ENCODE data around the gene FARP1. TPM values are rescaled to one million over a fixed set of nuclear protein-coding genes. Genes with fewer than 3 reads are reported as not detected.

The FARP1 gene
- total and polyA plus RNA-seq, 2 of the 13 experiments (the other 11 are each of a cell fraction or from before 2014, with no cell fraction given) = 70.6 to 126 TPM

DNA sequence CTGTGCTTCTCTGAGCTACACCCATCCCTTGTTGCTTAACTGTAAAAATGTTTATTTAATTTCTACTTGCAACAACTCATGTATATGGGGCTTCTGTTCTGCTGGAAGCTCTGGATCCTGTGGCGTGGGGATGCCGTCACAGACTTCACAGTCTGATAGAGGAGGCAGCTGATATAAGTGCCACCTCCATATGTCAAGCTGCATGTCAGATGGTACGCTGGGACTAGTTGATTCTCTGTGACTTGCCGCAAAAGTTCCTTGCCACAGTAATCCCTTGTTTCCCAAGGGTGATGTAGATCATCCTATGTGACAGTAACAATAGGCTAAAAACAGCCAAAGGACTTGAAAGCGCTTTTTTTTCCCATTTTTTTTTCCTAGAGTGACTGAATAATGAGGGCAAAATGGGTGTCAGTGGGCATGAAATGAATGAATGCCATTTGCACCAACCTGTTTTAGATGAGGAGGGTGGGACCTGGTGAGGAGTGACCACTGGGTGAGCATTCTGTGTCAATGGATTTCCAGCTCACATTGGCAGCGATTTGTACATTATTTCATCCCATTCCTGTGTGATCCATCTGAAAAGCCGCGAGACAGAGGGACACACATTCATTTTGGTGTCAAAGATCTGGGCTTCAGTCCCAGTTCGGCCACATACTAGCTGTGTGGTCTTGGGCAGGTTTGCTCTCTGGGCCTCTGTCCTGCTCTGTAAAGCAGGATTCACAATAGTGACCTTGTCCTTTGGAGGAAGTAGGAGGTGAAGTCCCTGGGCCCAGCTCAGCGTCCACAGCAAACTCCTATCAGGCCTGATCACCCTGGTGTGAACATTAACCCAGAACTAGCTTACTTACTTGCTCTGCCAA is 123.0 kb downstream of the FARP1 start (continued):
- TF ChIP-seq JUN (CRISPR knock-in tag; IDR thresholded peaks at IDR 0.05) (no peak), SP5 (CRISPR knock-in tag; IDR thresholded peaks at IDR 0.05; ENCODE audit: borderline replicate concordance, low read depth) (peak; percentile 97)

DNA sequence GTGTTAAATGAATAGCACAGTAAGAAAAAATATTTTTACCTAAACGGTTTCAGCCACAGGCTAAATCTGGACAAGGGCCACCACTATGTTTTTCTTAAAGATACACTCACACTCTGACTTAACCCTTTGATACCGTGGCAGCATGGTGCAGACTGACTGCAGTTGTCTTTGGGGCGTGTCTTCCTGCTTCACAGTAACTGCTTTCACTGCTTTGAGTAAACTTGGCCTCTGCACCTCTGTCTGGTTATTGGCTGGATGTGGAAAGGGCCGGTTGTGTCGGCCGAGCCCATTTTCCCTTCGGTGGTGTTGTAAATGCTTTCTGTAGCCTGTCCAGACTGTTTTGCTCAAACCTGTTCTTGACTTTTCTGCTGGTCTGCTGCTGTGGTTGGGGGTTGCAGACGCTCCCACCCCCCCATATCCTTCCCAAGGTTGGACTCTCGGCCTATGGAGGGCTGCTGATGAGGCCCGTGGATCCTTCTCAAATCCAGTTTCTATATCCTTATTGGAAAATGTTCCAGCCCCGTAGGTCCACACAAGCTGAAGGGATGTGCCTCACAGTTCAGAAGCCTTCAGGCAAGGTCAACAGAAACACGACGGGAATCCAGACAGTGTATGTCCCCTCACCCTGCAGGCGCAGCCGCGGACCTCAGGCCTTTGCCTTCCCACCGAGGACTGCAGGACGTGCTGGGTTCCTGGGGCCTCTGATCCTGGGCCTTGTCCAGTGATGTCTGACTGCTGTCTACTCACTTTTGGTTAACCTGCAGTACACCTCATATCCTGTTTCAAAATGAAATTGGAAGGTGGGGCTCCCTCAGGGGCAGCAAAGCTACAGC is 124.4 kb downstream of the FARP1 start:
- Histone ChIP-seq H3K4me2 (ENCODE audit: low read depth, low read length) (peak overlapping the region; percentile 86), H2AFZ (ENCODE audit: low read length) (no peak overlapping the region), H3K27ac (ENCODE audit: extremely low read length, insufficient read depth, low read length) (peak overlapping the region; percentile 80), H3K27me3 (ENCODE audit: control insufficient read depth in 1 of 2, insufficient read depth in 2 of 2, low read length in 2 of 2) (no peaks in the 10 kb centered on the region), H4K20me1 (ENCODE audit: insufficient read depth, low read length) (peaks cover 10% of the 10 kb centered on the region; the same call in 1 of the 2 replicates), H3K9me3 (ENCODE audit: low read length) (no peaks in the 10 kb centered on the region), H3K79me2 (ENCODE audit: insufficient read depth, low read length) (peaks cover 76% of the 10 kb centered on the region), H3K9ac (ENCODE audit: insufficient read depth, low read depth, low read length) (peak overlapping the region; percentile 64), H3K4me1 (ENCODE audit: insufficient read depth, low read length) (peaks cover 98% of the 10 kb centered on the region), H3K4me3 (replicated peaks in 1 of 3; ENCODE audit: insufficient read depth in 1 of 3, low read depth in 2 of 3, low read length in 3 of 3) (peak overlapping the region; percentile 35 to 65 (median 41)), H3K36me3 (replicated peaks in 1 of 2; ENCODE audit: control insufficient read depth in 1 of 2, insufficient read depth in 2 of 2, low read length in 2 of 2) (peaks cover 2 to 14% of the 10 kb centered on the region in 2 experiments; a peak in 2 of 5 replicates)
- peak; percentile 94 for DNase-seq (ENCODE audit: low spot score)
- ChIA-PET POLR2A (interaction anchor here (1.0 to 3.0 kb wide), 4 partner anchors 20 to 94 kb away, joined by 3 to 45 read pairs (median 3); no protein-coding TSS in a partner anchor), CTCF (ENCODE audit: low intra/inter-chr PET ratio, low total read pairs) (no interaction called here)
- peak; percentile 93 for FAIRE-seq
- TSS peak; percentile 60 for BruUV-seq (replicated peaks)
- in situ Hi-C loops (cut with HindIII; ENCODE audit: extremely low pct_ligation_motif_present, low pct_unique_long_range_greater_than_20kb) = no loop called here
- intact Hi-C loops (cut with micrococcal nuclease; ENCODE audit: unreplicated experiment) = loop anchor here (1.0 to 10.0 kb wide), 4 partner anchors 21 to 242 kb away; no protein-coding TSS in a partner anchor
- ATAC-seq = peak; percentile 76
- 4% methylated on average over 13 of the region's 18 CpGs for WGBS (ENCODE audit: low lambda C conversion rate)
- TF ChIP-seq ZSCAN21 (CRISPR knock-in tag; IDR thresholded peaks at IDR 0.05; ENCODE audit: borderline replicate concordance) (peak; percentile 34; the same call in 1 of the 2 replicates), ZNF703 (CRISPR knock-in tag; IDR thresholded peaks at IDR 0.05; ENCODE audit: borderline replicate concordance) (peak; percentile 86; the same call in 1 of the 2 replicates), ZNF781 (CRISPR knock-in tag; IDR thresholded peaks at IDR 0.05; ENCODE audit: borderline replicate concordance, not compliant biosample characterization) (peak; percentile 54), FOXA3 (CRISPR knock-in tag; IDR thresholded peaks at IDR 0.05) (peak; percentile 90), ZNF329 (CRISPR knock-in tag; IDR thresholded peaks at IDR 0.05; ENCODE audit: low read depth) (peak; percentile 72; the same call in 1 of the 2 replicates), ZNF484 (CRISPR knock-in tag; IDR thresholded peaks at IDR 0.05; ENCODE audit: borderline replicate concordance, low read depth) (no peak), ZNF260 (CRISPR knock-in tag; IDR thresholded peaks at IDR 0.05; ENCODE audit: borderline replicate concordance, low read depth) (no peak), HNRNPK (IDR thresholded peaks at IDR 0.05; ENCODE audit: low read depth, low read length, poor library complexity, severe bottlenecking) (no peak), HDAC1 (CRISPR knock-in tag; IDR thresholded peaks at IDR 0.05) (peak; percentile 57; the same call in 1 of the 2 replicates), POGZ (CRISPR knock-in tag; IDR thresholded peaks at IDR 0.05) (peak; percentile 70), ESRRA (CRISPR knock-in tag; IDR thresholded peaks at IDR 0.05; ENCODE audit: low read depth) (0 out of 2 replicates have a peak, but pooled peaks have one; percentile 15), FOXP1 (IDR thresholded peaks at IDR 0.05) (no peak), FOXP1 (CRISPR knock-in tag; IDR thresholded peaks at IDR 0.05) (peak; percentile 59), ELF3 (CRISPR knock-in tag; IDR thresholded peaks at IDR 0.05) (peak; percentile 85)
- TF ChIP-seq, protein P1, sequence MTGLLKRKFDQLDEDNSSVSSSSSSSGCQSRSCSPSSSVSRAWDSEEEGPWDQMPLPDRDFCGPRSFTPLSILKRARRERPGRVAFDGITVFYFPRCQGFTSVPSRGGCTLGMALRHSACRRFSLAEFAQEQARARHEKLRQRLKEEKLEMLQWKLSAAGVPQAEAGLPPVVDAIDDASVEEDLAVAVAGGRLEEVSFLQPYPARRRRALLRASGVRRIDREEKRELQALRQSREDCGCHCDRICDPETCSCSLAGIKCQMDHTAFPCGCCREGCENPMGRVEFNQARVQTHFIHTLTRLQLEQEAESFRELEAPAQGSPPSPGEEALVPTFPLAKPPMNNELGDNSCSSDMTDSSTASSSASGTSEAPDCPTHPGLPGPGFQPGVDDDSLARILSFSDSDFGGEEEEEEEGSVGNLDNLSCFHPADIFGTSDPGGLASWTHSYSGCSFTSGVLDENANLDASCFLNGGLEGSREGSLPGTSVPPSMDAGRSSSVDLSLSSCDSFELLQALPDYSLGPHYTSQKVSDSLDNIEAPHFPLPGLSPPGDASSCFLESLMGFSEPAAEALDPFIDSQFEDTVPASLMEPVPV (CRISPR knock-in tag; IDR thresholded peaks at IDR 0.05) = peak; percentile 61

Measured in HepG2 (cell line).